GM11168 (cell line): ENCODE data around the gene SLC49A3.
"Not testable (repeated sequence)": the region's sequence is repeated elsewhere in the genome, so short reads cannot be mapped to it uniquely, and the experiment has no call there.

ENCODE experiments used
- in situ Hi-C: fragments of 300-500 bp; cut with MboI; formaldehyde crosslinking; loops from one replicate; pipeline ENCODE4 v1.12.0; 2022; ENCODE audit warnings: low sequenced_read_pairs; ENCODE audit not compliant: unreplicated experiment

The SLC49A3 gene

GRCh38 chr4:635851-636627 lies 52.9 kb downstream of the SLC49A3 start:
- in situ Hi-C loops = no loop called here

GRCh38 chr4:635066-635835 lies 53.7 kb downstream of the SLC49A3 start:
- in situ Hi-C loops = not testable (repeated sequence)

- in situ Hi-C loops = no loop called here
These were observed 54.4 kb downstream of the SLC49A3 start for GRCh38 chr4:634599-634985.

DNA sequence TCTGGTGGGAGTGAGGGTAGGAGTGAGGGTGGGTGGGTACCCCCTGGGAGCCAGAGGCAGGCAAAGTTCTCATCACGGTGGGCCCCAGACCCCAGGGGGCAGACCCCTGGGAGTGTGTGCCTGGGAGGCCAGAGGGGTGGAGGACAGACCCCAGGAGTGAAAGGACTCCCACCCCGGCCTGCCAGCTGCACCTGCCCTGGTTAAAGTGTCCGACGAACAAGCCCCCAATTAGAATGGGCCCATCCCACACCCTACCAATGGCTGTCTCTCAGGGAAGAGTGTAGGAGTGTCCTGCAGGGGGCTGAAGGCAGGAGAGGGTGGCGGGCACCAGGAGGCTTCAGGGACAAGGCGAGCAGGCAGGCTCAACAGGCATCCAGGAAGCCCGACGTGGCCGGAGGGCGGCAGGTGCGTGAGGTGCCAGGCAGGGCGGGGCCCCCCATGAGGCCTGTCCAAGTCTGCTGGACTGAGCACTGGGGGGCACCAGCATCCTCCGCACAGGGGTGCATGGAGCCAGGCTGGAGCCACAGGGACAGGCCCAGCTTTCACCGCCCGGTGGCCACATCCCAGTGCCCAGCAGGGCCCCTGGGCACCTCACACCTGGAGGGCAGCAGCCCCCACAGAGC lies 54.9 kb downstream of the SLC49A3 start:
- in situ Hi-C loops = no loop called here

GRCh38 chr4:633406-633805 lies 55.5 kb downstream of the SLC49A3 start:
- in situ Hi-C loops = no loop called here

DNA sequence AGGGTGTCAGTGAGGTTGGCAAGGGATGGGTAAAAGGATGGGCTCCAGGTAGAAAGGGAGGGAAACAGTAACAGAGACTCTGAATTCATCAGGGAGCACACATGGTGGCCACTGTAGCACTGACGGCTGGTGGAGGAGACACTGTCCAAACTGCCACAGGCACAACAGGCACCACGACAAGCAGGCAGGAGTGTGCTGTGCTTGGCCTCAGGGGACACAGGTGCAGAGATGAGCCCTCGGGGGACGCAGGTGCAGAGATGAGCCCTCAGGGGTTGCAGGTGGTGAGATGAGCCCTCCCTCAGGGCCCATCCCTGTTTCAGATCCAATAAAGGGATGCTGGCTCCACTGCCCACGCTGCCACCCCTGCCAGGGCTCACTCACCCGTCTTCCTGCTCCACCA lies 56.0 kb downstream of the SLC49A3 start:
- in situ Hi-C loops = no loop called here

DNA sequence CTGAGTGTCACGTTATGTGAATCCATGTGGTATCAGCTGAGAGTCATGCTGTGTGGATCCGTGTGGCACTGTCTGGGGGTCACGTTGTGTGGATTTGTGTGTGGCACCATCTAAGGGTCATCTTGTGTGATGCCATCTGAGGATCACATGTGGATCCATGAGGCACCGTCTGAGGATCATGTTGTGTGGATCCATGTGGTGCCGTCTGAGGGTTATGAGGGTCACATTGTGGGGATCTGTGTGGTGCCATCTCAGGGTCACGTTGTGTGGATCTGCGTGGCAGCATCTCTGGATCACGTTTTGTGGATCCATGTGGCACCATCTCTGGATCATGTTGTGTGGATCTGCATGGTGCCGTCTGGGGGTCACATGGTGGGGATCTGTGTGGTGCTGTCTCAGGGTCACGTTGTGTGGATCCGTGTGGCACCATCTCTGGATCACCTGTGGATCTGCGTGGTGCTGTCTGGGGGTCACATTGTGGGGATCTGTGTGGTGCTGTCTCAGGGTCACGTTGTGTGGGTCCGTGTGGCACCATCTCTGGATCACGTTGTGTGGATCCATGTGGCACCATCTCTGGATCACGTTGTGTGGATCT lies 56.7 kb downstream of the SLC49A3 start:
- in situ Hi-C loops = no loop called here
